ENCODE measurements around the gene SNCG. TPM values are rescaled to one million over a fixed set of nuclear protein-coding genes. Genes with fewer than 3 reads are reported as not detected.

The SNCG gene
- total RNA-seq, 2 donors from 2014 or later: not detected

- H3K9me3 Mint-ChIP-seq: no peaks in the 10 kb centered on the region
- no peak overlapping the region for H3K4me3 Mint-ChIP-seq
- no peaks in the 10 kb centered on the region for H3K27me3 Mint-ChIP-seq (ENCODE audit: low read depth)
- no peak overlapping the region for H3K27ac Mint-ChIP-seq
- ATAC-seq (replicated peaks in 1 of 2): peak; percentile 80
- DNase-seq: peak; percentile 49 to 50
- H3K4me1 Mint-ChIP-seq (ENCODE audit: low read depth): no peaks in the 10 kb centered on the region
- H3K36me3 Mint-ChIP-seq (ENCODE audit: insufficient read depth in 2 of 2): no peaks in the 10 kb centered on the region
Measured at GRCh38 chr10:86960003-86960862, 1.8 kb downstream of the SNCG start.

GRCh38 chr10:86960863-86961434 is 2.5 kb downstream of the SNCG start:
- H3K4me3 Mint-ChIP-seq: no peak overlapping the region
- no peaks in the 10 kb centered on the region for H3K36me3 Mint-ChIP-seq (ENCODE audit: insufficient read depth in 2 of 2)
- H3K27me3 Mint-ChIP-seq (ENCODE audit: low read depth): no peaks in the 10 kb centered on the region
- H3K27ac Mint-ChIP-seq: no peak overlapping the region
- DNase-seq (no peak), ATAC-seq (replicated peaks in 1 of 2) (no peak)
- no peaks in the 10 kb centered on the region for H3K9me3 Mint-ChIP-seq
- H3K4me1 Mint-ChIP-seq (ENCODE audit: low read depth): peaks cover 7% of the 10 kb centered on the region

GRCh38 chr10:86961481-86962091 is 3.2 kb downstream of the SNCG start:
- ATAC-seq (replicated peaks in 1 of 2): no peak
- peaks cover 13% of the 10 kb centered on the region for H3K4me1 Mint-ChIP-seq (ENCODE audit: low read depth)

GRCh38 chr10:86962136-86962980 is 4.0 kb downstream of the SNCG start:
- H3K27ac Mint-ChIP-seq: no peak overlapping the region
- no peaks in the 10 kb centered on the region for H3K9me3 Mint-ChIP-seq
- no peak for DNase-seq

More at GRCh38 chr10:86961481-86962091, 3.2 kb downstream of the SNCG start:
- Mint-ChIP-seq H3K9me3 (no peaks in the 10 kb centered on the region), H3K4me3 (no peak overlapping the region), H3K27ac (no peak overlapping the region), H3K27me3 (ENCODE audit: low read depth) (no peaks in the 10 kb centered on the region), H3K36me3 (ENCODE audit: insufficient read depth in 2 of 2) (no peaks in the 10 kb centered on the region)
- DNase-seq: no peak

GRCh38 chr10:86962981-86963310 is 4.5 kb downstream of the SNCG start:
- Mint-ChIP-seq H3K9me3 (no peaks in the 10 kb centered on the region), H3K27me3 (ENCODE audit: low read depth) (no peaks in the 10 kb centered on the region), H3K36me3 (ENCODE audit: insufficient read depth in 2 of 2) (no peaks in the 10 kb centered on the region), H3K4me1 (ENCODE audit: low read depth) (peaks cover 16% of the 10 kb centered on the region), H3K27ac (no peak overlapping the region), H3K4me3 (no peak overlapping the region)
- no peak for ATAC-seq (replicated peaks in 1 of 2)
- DNase-seq: no peak

More at GRCh38 chr10:86962136-86962980, 4.0 kb downstream of the SNCG start:
- ATAC-seq (replicated peaks in 1 of 2): no peak
- no peak overlapping the region for H3K4me3 Mint-ChIP-seq
- H3K27me3 Mint-ChIP-seq (ENCODE audit: low read depth): no peaks in the 10 kb centered on the region
- H3K4me1 Mint-ChIP-seq (ENCODE audit: low read depth): peaks cover 16% of the 10 kb centered on the region
- no peaks in the 10 kb centered on the region for H3K36me3 Mint-ChIP-seq (ENCODE audit: insufficient read depth in 2 of 2)

GRCh38 chr10:86963341-86963919 is 5.0 kb downstream of the SNCG start:
- ATAC-seq (replicated peaks in 1 of 2): no peak
- Mint-ChIP-seq H3K4me1 (ENCODE audit: low read depth) (peaks cover 16% of the 10 kb centered on the region), H3K36me3 (ENCODE audit: insufficient read depth in 2 of 2) (no peaks in the 10 kb centered on the region), H3K27me3 (ENCODE audit: low read depth) (no peaks in the 10 kb centered on the region), H3K27ac (no peak overlapping the region), H3K9me3 (no peaks in the 10 kb centered on the region), H3K4me3 (no peak overlapping the region)
- no peak for DNase-seq

- Mint-ChIP-seq H3K36me3 (ENCODE audit: insufficient read depth in 2 of 2) (no peaks in the 10 kb centered on the region), H3K9me3 (no peaks in the 10 kb centered on the region), H3K4me3 (no peak overlapping the region), H3K4me1 (ENCODE audit: low read depth) (peaks cover 21% of the 10 kb centered on the region), H3K27ac (no peak overlapping the region), H3K27me3 (ENCODE audit: low read depth) (no peaks in the 10 kb centered on the region)
- ATAC-seq (replicated peaks in 1 of 2): no peak
- DNase-seq: no peak
Measured at GRCh38 chr10:86964061-86964846, 5.9 kb downstream of the SNCG start.

- DNase-seq: no peak
- Mint-ChIP-seq H3K27ac (no peak overlapping the region), H3K4me3 (no peak overlapping the region), H3K36me3 (ENCODE audit: insufficient read depth in 2 of 2) (no peaks in the 10 kb centered on the region), H3K9me3 (no peaks in the 10 kb centered on the region), H3K4me1 (ENCODE audit: low read depth) (peaks cover 23% of the 10 kb centered on the region), H3K27me3 (ENCODE audit: low read depth) (no peaks in the 10 kb centered on the region)
- ATAC-seq (replicated peaks in 1 of 2): no peak
Measured at GRCh38 chr10:86964847-86965190, 6.4 kb downstream of the SNCG start.

GRCh38 chr10:86965986-86966654 is 7.7 kb downstream of the SNCG start:
- no peak overlapping the region for H3K27ac Mint-ChIP-seq
- H3K9me3 Mint-ChIP-seq: no peaks in the 10 kb centered on the region
- no peaks in the 10 kb centered on the region for H3K27me3 Mint-ChIP-seq (ENCODE audit: low read depth)
- ATAC-seq (replicated peaks in 1 of 2) (peak; percentile 25 to 30), DNase-seq (no peak)
- H3K36me3 Mint-ChIP-seq (ENCODE audit: insufficient read depth in 2 of 2): no peaks in the 10 kb centered on the region
- peak overlapping the region; percentile 57 to 66 for H3K4me3 Mint-ChIP-seq
- H3K4me1 Mint-ChIP-seq (ENCODE audit: low read depth): peaks cover 28% of the 10 kb centered on the region

GRCh38 chr10:86967481-86967941 is 9.1 kb downstream of the SNCG start:
- H3K27me3 Mint-ChIP-seq (ENCODE audit: low read depth): peaks cover 1% of the 10 kb centered on the region
- no peak overlapping the region for H3K27ac Mint-ChIP-seq
- ATAC-seq (replicated peaks in 1 of 2) (no peak), DNase-seq (no peak)
- H3K36me3 Mint-ChIP-seq (ENCODE audit: insufficient read depth in 2 of 2): no peaks in the 10 kb centered on the region
- H3K9me3 Mint-ChIP-seq: no peaks in the 10 kb centered on the region
- peaks cover 36% of the 10 kb centered on the region for H3K4me1 Mint-ChIP-seq (ENCODE audit: low read depth)
- no peak overlapping the region for H3K4me3 Mint-ChIP-seq

GRCh38 chr10:86968271-86968993 is 10.0 kb downstream of the SNCG start, which contains the start of gene ADIRF:
TSS of gene ADIRF (plus strand) at chr10:86968482. CDS start at chr10:86968545, 63 bp downstream.
- Mint-ChIP-seq H3K4me3 (peak within 1 kb of the TSS; percentile 37 to 41), H3K27ac (no peak within 1 kb of the TSS), H3K9me3 (no peaks in the 10 kb centered on the region), H3K4me1 (ENCODE audit: low read depth) (peaks cover 41% of the 10 kb centered on the region), H3K36me3 (ENCODE audit: insufficient read depth in 2 of 2) (no peaks in the 10 kb centered on the region), H3K27me3 (ENCODE audit: low read depth) (peaks cover 10% of the 10 kb centered on the region)
- ATAC-seq (replicated peaks in 1 of 2) (no peak), DNase-seq (no peak)
